Activated T-cell treated with anti-CD3 and anti-CD28 coated beads for 1 hour (primary cell): ENCODE results near the gene PPARD.
"Not testable (repeated sequence)": the region's sequence is repeated elsewhere in the genome, so short reads cannot be mapped to it uniquely, and the experiment has no call there.

Experiments
- DNase-seq: peaks from one replicate; pipeline ENCODE4 v3.0.0-alpha.2; 2020; ENCODE audit warnings: low read depth

PPARD gene

GRCh38 chr6:35342258-35343091 is at the start of gene PPARD:
Gene PPARD, plus strand, starts transcription at chr6:35342558. Its CDS starts 68,530 bp downstream, at chr6:35411088.
- peak; percentile 97 for DNase-seq

- DNase-seq, result no peak
These were observed 48.7 kb upstream of the PPARD start for GRCh38 chr6:35293681-35294080.

- DNase-seq, result peak; percentile 30
These were observed 47.9 kb upstream of the PPARD start for GRCh38 chr6:35294308-35294945.

- no peak for DNase-seq
These were observed 47.3 kb upstream of the PPARD start for GRCh38 chr6:35295036-35295435.

- no peak for DNase-seq
These were observed 46.6 kb upstream of the PPARD start for GRCh38 chr6:35295521-35296315.

GRCh38 chr6:35296931-35297600 is 45.3 kb upstream of the PPARD start:
- no peak for DNase-seq

- DNase-seq, result peak; percentile 76
These were observed 44.5 kb upstream of the PPARD start, which contains the start of gene DEF6 for GRCh38 chr6:35297601-35298481. Gene DEF6, plus strand, starts transcription at chr6:35297818. Its CDS starts 39 bp downstream, at chr6:35297857.

- no peak for DNase-seq
These were observed 43.7 kb upstream of the PPARD start for GRCh38 chr6:35298625-35299140.

GRCh38 chr6:35299674-35300073 is 42.7 kb upstream of the PPARD start:
- no peak for DNase-seq

- peak; percentile 45 for DNase-seq
These were observed 41.5 kb upstream of the PPARD start for GRCh38 chr6:35300848-35301247.

GRCh38 chr6:35302604-35303241 is 39.6 kb upstream of the PPARD start:
- DNase-seq, result peak; percentile 75

- no peak for DNase-seq
These were observed 38.1 kb upstream of the PPARD start for GRCh38 chr6:35304299-35304698.

- DNase-seq, result no peak
These were observed 37.2 kb upstream of the PPARD start for GRCh38 chr6:35305117-35305516.

GRCh38 chr6:35307138-35307537 is 35.2 kb upstream of the PPARD start:
- not testable (repeated sequence) for DNase-seq

GRCh38 chr6:35308543-35308942 is 33.8 kb upstream of the PPARD start:
- not testable (repeated sequence) for DNase-seq

GRCh38 chr6:35309611-35310264 is 32.6 kb upstream of the PPARD start:
- no peak for DNase-seq

GRCh38 chr6:35310265-35310831 is 32.0 kb upstream of the PPARD start:
- DNase-seq, result no peak

- peak; percentile 38 for DNase-seq
These were observed 30.8 kb upstream of the PPARD start for GRCh38 chr6:35311390-35312075.
